ENCODE results near the gene TUNAR. TPM values are rescaled to one million over a fixed set of nuclear protein-coding genes. Genes with fewer than 3 reads are reported as not detected.

The TUNAR gene
- total and polyA plus RNA-seq, 2 experiments from 2014 or later = 23.1 to 56.2 TPM

- TF ChIP-seq CTCF (conservative IDR thresholded peaks at IDR 0.05; ENCODE audit: low read depth in 2 of 2) = no peak
- TF ChIP-seq CREB1 (CRISPR knock-in tag; IDR thresholded peaks at IDR 0.05; ENCODE audit: low read depth) = no peak
- TF ChIP-seq EZH2phosphoT487 (IDR thresholded peaks at IDR 0.05; ENCODE audit: unreplicated experiment) = no peak
- no peak for TF ChIP-seq NANOG (IDR thresholded peaks at IDR 0.05; ENCODE audit: borderline replicate concordance)
- TF ChIP-seq ZNF331 (CRISPR knock-in tag; IDR thresholded peaks at IDR 0.05; ENCODE audit: low read depth) = no peak
- no peak for TF ChIP-seq ETS1 (IDR thresholded peaks at IDR 0.05)
- TF ChIP-seq STAT1 (IDR thresholded peaks at IDR 0.05; ENCODE audit: unreplicated experiment) = no peak
- TF ChIP-seq EZH2 (IDR thresholded peaks at IDR 0.05; ENCODE audit: low read depth, unreplicated experiment) = no peak
- TF ChIP-seq ZNF114 (CRISPR knock-in tag; IDR thresholded peaks at IDR 0.05) = no peak
Measured at GRCh38 chr14:95943699-95944098, 67.1 kb downstream of the TUNAR start (continued).

- H2AFZ ChIP-seq = no peak overlapping the region
- peaks cover 8% of the 10 kb centered on the region for H3K27me3 Mint-ChIP-seq (ENCODE audit: insufficient read depth, low read depth, poor library complexity)
- H3K9me3 Mint-ChIP-seq = peaks cover 47% of the 10 kb centered on the region
- TF ChIP-seq EZH2phosphoT487 (IDR thresholded peaks at IDR 0.05; ENCODE audit: unreplicated experiment) = no peak
- no peak for TF ChIP-seq EZH2 (IDR thresholded peaks at IDR 0.05; ENCODE audit: low read depth, unreplicated experiment)
- no peak for TF ChIP-seq CTCF (conservative IDR thresholded peaks at IDR 0.05; ENCODE audit: low read depth in 2 of 2)
- no peak for TF ChIP-seq CREB1 (CRISPR knock-in tag; IDR thresholded peaks at IDR 0.05; ENCODE audit: low read depth)
- TF ChIP-seq ZNF462 (CRISPR knock-in tag; IDR thresholded peaks at IDR 0.05) = no peak
- TF ChIP-seq JUNB (IDR thresholded peaks at IDR 0.05; ENCODE audit: unreplicated experiment) = no peak
- TF ChIP-seq ZNF331 (CRISPR knock-in tag; IDR thresholded peaks at IDR 0.05; ENCODE audit: low read depth) = no peak
- no peak for TF ChIP-seq STAT1 (IDR thresholded peaks at IDR 0.05; ENCODE audit: unreplicated experiment)
- no peak for TF ChIP-seq POLR2AphosphoS5 (IDR thresholded peaks at IDR 0.05; ENCODE audit: low read depth)
Measured at GRCh38 chr14:95944462-95944861, 67.8 kb downstream of the TUNAR start.

More at GRCh38 chr14:95944462-95944861, 67.8 kb downstream of the TUNAR start:
- Histone ChIP-seq H3K9me2 (ENCODE audit: insufficient read depth) (peaks cover 12% of the 10 kb centered on the region; the same call in 1 of the 2 replicates), H4K20me1 (replicated peaks; ENCODE audit: insufficient read depth) (no peaks in the 10 kb centered on the region), H3K79me2 (replicated peaks; ENCODE audit: insufficient read depth) (no peaks in the 10 kb centered on the region), H3K36me3 (ENCODE audit: insufficient read depth) (peaks cover 16% of the 10 kb centered on the region; the same call in 1 of the 2 replicates), H3K4me1 (ENCODE audit: insufficient read depth) (peaks cover 9% of the 10 kb centered on the region), H3K4me2 (no peak overlapping the region), H3K27ac (ENCODE audit: low read depth) (no peak overlapping the region), H3F3A (replicated peaks; ENCODE audit: low read depth) (0 out of 2 replicates have a peak, but pooled peaks cover 3% of the 10 kb centered on the region), H3K4me3 (no peak overlapping the region), H3K27me3 (ENCODE audit: insufficient read depth) (no peaks in the 10 kb centered on the region)
- Mint-ChIP-seq H3K36me3 (ENCODE audit: low read depth) (peaks cover 37% of the 10 kb centered on the region), H3K4me3 (no peak overlapping the region), H3K4me1 (peaks cover 40% of the 10 kb centered on the region), H3K27ac (no peak overlapping the region)
- ATAC-seq (no peak), DNase-seq (ENCODE audit: low spot score) (no peak)
